WI38 (cell line): ENCODE results near the gene MS4A1.
"Not testable (repeated sequence)": the region's sequence is repeated elsewhere in the genome, so short reads cannot be mapped to it uniquely, and the experiment has no call there.

Source experiments
- H3K4me3 ChIP-seq: 2 replicates; pipeline ENCODE4 v1.5.1; 2011; ENCODE audit warnings: low read depth, mild to moderate bottlenecking, control low read depth, low read length
- TF ChIP-seq, protein P1 (sequence below): IDR thresholded peaks from 2 replicates; pipeline ENCODE4 v1.5.1; 2012; ENCODE audit warnings: low read depth, mild to moderate bottlenecking, control low read depth, low read length

MS4A1 gene

DNA sequence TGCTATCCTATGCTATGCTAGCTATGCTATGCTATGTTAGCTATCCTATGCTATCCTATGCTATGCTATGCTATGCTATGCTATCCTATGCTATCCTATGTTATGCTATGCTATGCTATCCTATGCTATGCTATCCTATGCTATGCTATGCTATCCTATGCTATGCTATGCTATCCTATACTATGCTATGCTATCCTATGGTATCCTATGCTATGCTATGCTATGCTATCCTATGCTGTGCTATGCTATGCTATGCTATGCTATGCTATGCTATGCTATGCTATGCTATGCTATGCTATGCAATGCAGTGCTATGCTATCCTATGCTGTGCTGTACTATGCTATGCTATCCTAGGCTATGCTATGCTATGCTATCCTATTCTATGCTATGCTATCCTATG, 8.6 kb upstream of the MS4A1 start:
- no peak overlapping the region for H3K4me3 ChIP-seq

DNA sequence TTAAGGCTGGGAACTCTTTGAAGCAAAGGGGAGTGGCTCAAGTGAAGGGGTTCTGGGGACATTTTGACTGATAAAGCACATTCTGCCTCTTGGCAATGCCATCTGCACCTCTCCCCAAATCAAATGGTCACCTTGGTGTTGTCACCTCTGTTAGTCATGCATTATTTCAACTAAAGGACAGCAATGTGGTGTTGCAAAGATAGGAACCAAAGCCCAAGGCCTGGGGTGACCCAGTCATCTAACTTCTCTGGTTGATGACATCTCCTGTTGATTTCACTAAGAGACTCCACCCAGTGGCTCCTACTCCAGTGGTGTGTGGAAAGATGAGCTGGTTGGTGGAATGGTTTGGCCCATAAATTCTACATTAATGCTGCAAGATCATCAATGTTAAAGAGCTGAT, 7.8 kb upstream of the MS4A1 start:
- TF ChIP-seq, protein P1, sequence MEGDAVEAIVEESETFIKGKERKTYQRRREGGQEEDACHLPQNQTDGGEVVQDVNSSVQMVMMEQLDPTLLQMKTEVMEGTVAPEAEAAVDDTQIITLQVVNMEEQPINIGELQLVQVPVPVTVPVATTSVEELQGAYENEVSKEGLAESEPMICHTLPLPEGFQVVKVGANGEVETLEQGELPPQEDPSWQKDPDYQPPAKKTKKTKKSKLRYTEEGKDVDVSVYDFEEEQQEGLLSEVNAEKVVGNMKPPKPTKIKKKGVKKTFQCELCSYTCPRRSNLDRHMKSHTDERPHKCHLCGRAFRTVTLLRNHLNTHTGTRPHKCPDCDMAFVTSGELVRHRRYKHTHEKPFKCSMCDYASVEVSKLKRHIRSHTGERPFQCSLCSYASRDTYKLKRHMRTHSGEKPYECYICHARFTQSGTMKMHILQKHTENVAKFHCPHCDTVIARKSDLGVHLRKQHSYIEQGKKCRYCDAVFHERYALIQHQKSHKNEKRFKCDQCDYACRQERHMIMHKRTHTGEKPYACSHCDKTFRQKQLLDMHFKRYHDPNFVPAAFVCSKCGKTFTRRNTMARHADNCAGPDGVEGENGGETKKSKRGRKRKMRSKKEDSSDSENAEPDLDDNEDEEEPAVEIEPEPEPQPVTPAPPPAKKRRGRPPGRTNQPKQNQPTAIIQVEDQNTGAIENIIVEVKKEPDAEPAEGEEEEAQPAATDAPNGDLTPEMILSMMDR, result no peak
- no peak overlapping the region for H3K4me3 ChIP-seq

More for the DNA sequence above, 8.6 kb upstream of the MS4A1 start:
- TF ChIP-seq, protein P1, result no peak

DNA sequence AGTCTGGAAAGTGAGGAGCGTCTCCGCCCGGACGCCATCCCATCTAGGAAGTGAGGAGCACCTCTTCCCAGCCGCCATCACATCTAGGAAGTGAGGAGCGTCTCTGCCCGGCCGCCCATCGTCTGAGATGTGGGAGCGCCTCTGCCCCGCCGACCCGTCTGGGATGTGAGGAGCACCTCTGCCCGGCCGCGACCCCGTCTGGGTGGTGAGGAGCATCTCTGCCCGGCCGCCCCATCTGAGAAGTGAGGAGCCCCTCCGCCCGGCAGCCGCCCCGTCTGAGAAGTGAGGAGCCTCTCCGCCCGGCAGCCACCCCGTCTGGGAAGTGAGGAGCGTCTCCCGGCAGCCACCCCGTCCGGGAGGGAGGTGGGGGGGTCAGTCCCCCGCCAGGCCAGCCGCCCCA, 4.5 kb upstream of the MS4A1 start:
- not testable (repeated sequence) for H3K4me3 ChIP-seq

DNA sequence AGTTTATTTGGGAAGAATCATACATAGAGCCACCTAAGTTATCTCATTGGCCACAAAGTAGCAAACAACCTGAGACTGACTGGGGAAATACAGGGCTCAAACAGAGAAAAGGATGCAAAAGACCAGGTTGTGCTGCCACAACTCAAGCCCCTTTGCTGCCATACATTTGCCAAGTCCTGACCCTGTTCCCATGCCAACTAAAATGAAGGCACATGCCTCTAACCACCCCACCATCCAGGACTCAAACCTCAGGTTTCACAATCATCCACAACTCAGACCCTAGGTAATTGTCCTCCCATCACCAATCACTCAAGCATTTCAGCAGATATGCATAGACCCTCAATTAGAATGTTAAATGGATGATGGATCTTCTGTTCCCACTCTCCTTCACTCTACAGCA, 1.4 kb upstream of the MS4A1 start:
- TF ChIP-seq, protein P1, result no peak
- H3K4me3 ChIP-seq, result no peak overlapping the region

DNA sequence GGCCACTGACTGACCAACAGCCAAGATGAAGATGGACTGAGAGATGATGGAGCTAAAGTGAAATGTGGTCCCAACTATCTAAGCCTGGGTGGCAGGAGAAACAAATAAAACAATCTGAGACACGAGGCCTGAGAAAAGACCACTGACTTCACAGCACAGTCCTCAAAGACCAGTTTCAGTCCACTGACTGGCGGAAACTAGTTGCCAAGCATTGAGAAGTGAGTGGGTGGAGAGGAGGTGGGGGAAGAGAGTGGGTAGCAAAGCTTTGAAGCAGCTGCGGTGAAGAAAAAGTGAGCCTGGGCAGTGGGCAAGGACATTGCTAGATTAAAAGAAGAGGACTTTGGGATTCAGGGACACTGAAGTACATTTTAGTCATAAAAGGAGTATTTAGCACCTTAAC, 1.9 kb downstream of the MS4A1 start:
- H3K4me3 ChIP-seq, result no peak overlapping the region

DNA sequence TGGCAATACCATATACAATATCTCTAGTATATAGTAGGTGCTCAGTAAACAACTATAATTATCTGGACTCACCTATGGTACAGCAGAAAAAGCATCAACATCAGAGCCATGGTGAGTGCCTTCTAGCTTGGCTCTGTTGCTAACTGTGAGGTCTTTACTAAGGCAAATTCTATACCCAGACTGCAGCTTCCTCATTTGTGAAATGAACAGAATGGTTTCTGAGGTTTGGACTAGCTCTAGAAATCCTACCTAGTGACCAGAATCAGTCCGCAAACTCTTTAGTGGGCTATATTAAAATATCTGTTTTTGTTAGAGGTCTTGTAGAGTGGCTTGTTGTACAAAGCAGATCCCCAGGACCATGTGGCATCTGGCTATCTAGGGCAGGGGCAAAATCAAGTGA, 3.7 kb downstream of the MS4A1 start:
- H3K4me3 ChIP-seq, result no peak overlapping the region

More for the DNA sequence above, 1.9 kb downstream of the MS4A1 start:
- TF ChIP-seq, protein P1, result no peak

DNA sequence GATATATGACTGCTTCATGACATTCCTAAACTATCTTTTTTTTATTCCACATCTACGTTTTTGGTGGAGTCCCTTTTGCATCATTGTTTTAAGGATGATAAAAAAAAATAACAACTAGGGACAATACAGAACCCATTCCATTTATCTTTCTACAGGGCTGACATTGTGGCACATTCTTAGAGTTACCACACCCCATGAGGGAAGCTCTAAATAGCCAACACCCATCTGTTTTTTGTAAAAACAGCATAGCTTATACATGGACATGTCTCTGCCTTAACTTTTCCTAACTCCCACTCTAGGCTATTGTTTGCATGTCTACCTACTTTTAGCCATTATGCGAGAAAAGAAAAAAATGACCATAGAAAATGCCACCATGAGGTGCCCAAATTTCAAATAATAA, 13.2 kb downstream of the MS4A1 start:
- TF ChIP-seq, protein P1, result no peak

More for the DNA sequence above, 3.7 kb downstream of the MS4A1 start:
- TF ChIP-seq, protein P1, result no peak

DNA sequence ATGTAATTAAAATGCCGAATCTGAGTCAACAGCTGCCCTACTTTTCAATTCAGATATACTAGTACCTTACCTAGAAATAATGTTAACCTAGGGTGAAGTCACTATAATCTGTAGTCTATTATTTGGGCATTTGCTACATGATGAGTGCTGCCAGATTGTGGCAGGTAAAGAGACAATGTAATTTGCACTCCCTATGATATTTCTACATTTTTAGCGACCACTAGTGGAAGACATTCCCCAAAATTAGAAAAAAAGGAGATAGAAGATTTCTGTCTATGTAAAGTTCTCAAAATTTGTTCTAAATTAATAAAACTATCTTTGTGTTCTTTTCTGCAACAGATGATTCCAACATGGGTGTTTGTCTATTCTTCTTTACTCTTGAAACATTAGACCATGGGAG, 14.1 kb downstream of the MS4A1 start:
- H3K4me3 ChIP-seq, result no peak overlapping the region
- TF ChIP-seq, protein P1, result no peak

More for the DNA sequence above, 13.2 kb downstream of the MS4A1 start:
- H3K4me3 ChIP-seq, result no peak overlapping the region
